ENCODE data around the gene GPR3. TPM values are rescaled to one million over a fixed set of nuclear protein-coding genes. Genes with fewer than 3 reads are reported as not detected.
A peak's percentile ranks its signal among the peaks of the same experiment; 100 is the strongest.

Gene GPR3
- total and polyA plus RNA-seq, 7 donors, result 0.12 to 1.3 (median 0.42) TPM; not detected in 2

- Histone ChIP-seq H3K36me3 (ENCODE audit: insufficient read depth in 1 of 2, low read depth in 1 of 2) (peaks cover 10 to 66% of the 10 kb centered on the region in 2 donors), H3K4me3 (no peak overlapping the region), H3K27ac (no peak overlapping the region), H3K9me3 (no peaks in the 10 kb centered on the region), H3K4me1 (peaks cover 43% of the 10 kb centered on the region), H3K27me3 (ENCODE audit: insufficient read depth in 3 of 3, low read length in 2 of 3) (no peaks in the 10 kb centered on the region)
- DNase-seq (no peak), ATAC-seq (no peak)
- TF ChIP-seq, protein P1, sequence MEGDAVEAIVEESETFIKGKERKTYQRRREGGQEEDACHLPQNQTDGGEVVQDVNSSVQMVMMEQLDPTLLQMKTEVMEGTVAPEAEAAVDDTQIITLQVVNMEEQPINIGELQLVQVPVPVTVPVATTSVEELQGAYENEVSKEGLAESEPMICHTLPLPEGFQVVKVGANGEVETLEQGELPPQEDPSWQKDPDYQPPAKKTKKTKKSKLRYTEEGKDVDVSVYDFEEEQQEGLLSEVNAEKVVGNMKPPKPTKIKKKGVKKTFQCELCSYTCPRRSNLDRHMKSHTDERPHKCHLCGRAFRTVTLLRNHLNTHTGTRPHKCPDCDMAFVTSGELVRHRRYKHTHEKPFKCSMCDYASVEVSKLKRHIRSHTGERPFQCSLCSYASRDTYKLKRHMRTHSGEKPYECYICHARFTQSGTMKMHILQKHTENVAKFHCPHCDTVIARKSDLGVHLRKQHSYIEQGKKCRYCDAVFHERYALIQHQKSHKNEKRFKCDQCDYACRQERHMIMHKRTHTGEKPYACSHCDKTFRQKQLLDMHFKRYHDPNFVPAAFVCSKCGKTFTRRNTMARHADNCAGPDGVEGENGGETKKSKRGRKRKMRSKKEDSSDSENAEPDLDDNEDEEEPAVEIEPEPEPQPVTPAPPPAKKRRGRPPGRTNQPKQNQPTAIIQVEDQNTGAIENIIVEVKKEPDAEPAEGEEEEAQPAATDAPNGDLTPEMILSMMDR (IDR thresholded peaks at IDR 0.05), result no peak
- intact Hi-C loops (cut with DNase I), result no loop called here
- WGBS, 3 donors, result 93 to 98% (median 94%) methylated on average over 9 of the region's 9 CpGs
These were observed 15.7 kb downstream of the GPR3 start for GRCh38 chr1:27408151-27408550.

DNA sequence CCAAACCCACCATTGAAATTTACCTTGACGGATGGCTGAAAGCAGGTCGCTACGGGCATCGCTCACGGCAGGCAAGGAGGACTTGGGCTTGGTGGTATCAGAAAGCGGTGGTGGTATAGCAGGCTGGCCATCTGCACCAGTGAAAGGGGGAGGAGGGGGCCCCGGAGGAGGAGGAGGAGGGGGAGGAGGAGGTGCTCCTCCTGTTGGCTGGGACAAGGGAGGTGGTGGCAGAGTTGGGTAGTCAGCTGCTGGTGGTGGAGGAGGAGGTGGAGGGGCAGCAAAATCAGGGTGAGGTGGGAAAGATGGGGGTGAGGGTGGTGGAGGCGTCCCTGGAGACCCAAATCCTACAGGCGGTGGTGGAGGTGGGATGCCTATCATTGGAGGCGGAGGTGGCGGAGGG lies 17.2 kb downstream of the GPR3 start:
- Histone ChIP-seq H3K36me3 (ENCODE audit: insufficient read depth in 1 of 2, low read depth in 1 of 2) (peaks cover 19 to 81% of the 10 kb centered on the region in 2 donors), H3K4me1 (peaks cover 32% of the 10 kb centered on the region), H3K27me3 (ENCODE audit: insufficient read depth in 3 of 3, low read length in 2 of 3) (no peaks in the 10 kb centered on the region), H3K9me3 (no peaks in the 10 kb centered on the region), H3K27ac (no peak overlapping the region), H3K4me3 (no peak overlapping the region)
- TF ChIP-seq, protein P1 (IDR thresholded peaks at IDR 0.05), result no peak
- DNase-seq (no peak), ATAC-seq (no peak)
- 91 to 98% (median 93%) methylated on average over 10 to 11 of the region's 11 CpGs for WGBS, 3 donors
- intact Hi-C loops (cut with DNase I), result no loop called here

GRCh38 chr1:27410709-27411108 lies 18.3 kb downstream of the GPR3 start:
- DNase-seq (no peak), ATAC-seq (no peak)
- H3K4me1 ChIP-seq, result peaks cover 22% of the 10 kb centered on the region
- H3K9me3 ChIP-seq, result no peaks in the 10 kb centered on the region
- 62 to 72% (median 68%) methylated on average over 2 of the region's 2 CpGs for WGBS, 3 donors
- peaks cover 19 to 91% of the 10 kb centered on the region in 2 donors for H3K36me3 ChIP-seq (ENCODE audit: insufficient read depth in 1 of 2, low read depth in 1 of 2)
- H3K27me3 ChIP-seq (ENCODE audit: insufficient read depth in 3 of 3, low read length in 2 of 3), result no peaks in the 10 kb centered on the region
- H3K4me3 ChIP-seq, result no peak overlapping the region
- H3K27ac ChIP-seq, result no peak overlapping the region
- intact Hi-C loops (cut with DNase I), result no loop called here
- TF ChIP-seq, protein P1 (IDR thresholded peaks at IDR 0.05), result no peak

DNA sequence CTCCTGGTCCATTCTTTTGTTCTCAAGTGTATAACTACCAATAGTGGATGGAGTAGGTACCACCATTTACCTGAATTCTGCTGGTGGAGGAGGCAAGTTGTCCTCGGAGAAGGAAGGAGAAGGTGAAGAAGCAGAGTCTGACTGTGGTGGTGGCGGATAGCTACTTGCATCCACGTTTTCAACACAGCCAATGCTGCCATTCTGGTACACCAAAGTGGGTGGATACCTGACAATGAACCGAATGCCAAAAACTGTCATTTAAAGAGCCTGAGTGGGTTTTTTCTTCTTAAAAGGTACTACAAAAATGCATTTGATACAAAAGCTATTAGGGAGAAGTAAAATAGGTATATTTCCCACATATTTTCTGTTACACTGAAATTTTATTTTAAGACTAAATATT lies 20.1 kb downstream of the GPR3 start:
- Histone ChIP-seq H3K9me3 (no peaks in the 10 kb centered on the region), H3K27ac (peak overlapping the region; percentile 56), H3K4me3 (no peak overlapping the region), H3K27me3 (ENCODE audit: insufficient read depth in 3 of 3, low read length in 2 of 3) (no peaks in the 10 kb centered on the region), H3K36me3 (ENCODE audit: insufficient read depth in 1 of 2, low read depth in 1 of 2) (peaks cover 32 to 99% of the 10 kb centered on the region in 2 donors), H3K4me1 (peaks cover 22% of the 10 kb centered on the region)
- TF ChIP-seq, protein P1 (IDR thresholded peaks at IDR 0.05), result no peak
- no peak for ATAC-seq
- DNase-seq, result no peak
- intact Hi-C loops (cut with DNase I), result no loop called here
- WGBS, 3 donors, result 89 to 92% (median 91%) methylated on average over 4 of the region's 4 CpGs

DNA sequence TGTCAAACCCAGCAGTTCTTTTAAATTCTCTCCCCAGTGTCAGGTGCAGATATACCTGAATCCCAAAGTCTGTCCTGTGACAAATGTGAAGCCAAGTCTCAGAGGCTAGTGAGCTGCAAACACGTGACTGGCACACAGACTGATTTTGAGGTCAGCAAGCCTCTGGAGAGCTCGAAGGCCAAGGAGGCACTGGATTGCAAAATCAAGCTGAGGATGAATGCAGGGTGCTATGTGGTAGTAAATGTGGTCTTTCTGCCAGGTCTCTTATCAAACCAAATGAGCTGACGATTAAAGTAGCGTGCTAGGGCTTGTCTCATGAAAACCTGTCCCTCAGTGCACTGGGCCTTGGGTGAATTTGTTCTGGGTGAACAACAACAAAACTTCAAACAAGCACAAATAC lies 20.6 kb downstream of the GPR3 start:
- intact Hi-C loops (cut with DNase I), result no loop called here
- H3K9me3 ChIP-seq, result no peaks in the 10 kb centered on the region
- H3K36me3 ChIP-seq (ENCODE audit: insufficient read depth in 1 of 2, low read depth in 1 of 2), result peaks cover 33 to 99% of the 10 kb centered on the region in 2 donors
- 28 to 42% (median 37%) methylated on average over 4 of the region's 4 CpGs for WGBS, 3 donors
- TF ChIP-seq, protein P1 (IDR thresholded peaks at IDR 0.05), result no peak
- ATAC-seq (peak; percentile 45 to 71 (median 69)), DNase-seq (no peak)
- H3K4me1 ChIP-seq, result peaks cover 27% of the 10 kb centered on the region
- H3K27ac ChIP-seq, result peak overlapping the region; percentile 56
- H3K27me3 ChIP-seq (ENCODE audit: insufficient read depth in 3 of 3, low read length in 2 of 3), result no peaks in the 10 kb centered on the region
- no peak overlapping the region for H3K4me3 ChIP-seq

Data from psoas muscle (tissue), 8 donors.